Measurements from ENCODE around the gene GPR78. TPM values are rescaled to one million over a fixed set of nuclear protein-coding genes. Genes with fewer than 3 reads are reported as not detected.

GPR78 gene
- total RNA-seq, 1 donor from 2014 or later, result 0.15 TPM

GRCh38 chr4:8602686-8603430 lies 22.7 kb downstream of the GPR78 start:
- peaks cover 4% of the 10 kb centered on the region for H3K27me3 Mint-ChIP-seq (ENCODE audit: low read depth)
- peaks cover 9% of the 10 kb centered on the region for H3K4me1 Mint-ChIP-seq (ENCODE audit: low read depth)
- no peaks in the 10 kb centered on the region for H3K9me3 Mint-ChIP-seq (ENCODE audit: low read depth)
- DNase-seq (ENCODE audit: low spot score), result no peak
- TF ChIP-seq CTCF (IDR thresholded peaks at IDR 0.05), result no peak
- H3K27ac Mint-ChIP-seq (ENCODE audit: unreplicated experiment), result no peak overlapping the region
- no peak overlapping the region for H3K4me3 Mint-ChIP-seq (ENCODE audit: unreplicated experiment)
- H3K36me3 Mint-ChIP-seq (ENCODE audit: low read depth), result no peaks in the 10 kb centered on the region

DNA sequence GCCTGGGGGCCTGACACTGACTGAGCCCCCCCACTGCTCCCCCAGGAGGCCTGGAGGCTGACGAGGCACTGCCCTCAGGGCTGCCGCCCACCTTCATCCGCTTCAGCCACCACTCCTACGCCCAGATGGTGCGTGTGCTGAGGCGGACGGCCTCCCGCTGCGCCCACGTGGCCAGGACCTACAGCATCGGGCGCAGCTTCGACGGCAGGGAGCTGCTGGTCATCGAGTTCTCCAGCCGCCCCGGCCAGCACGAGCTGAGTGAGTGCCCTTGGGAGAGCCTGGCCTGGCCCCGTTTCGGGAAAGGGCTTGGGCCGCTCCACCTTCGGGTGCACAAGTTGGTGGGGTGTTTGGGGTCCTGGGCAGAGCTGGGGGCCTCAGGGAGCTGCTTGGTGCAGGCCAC lies 23.7 kb downstream of the GPR78 start:
- H3K4me1 Mint-ChIP-seq (ENCODE audit: low read depth), result peaks cover 9% of the 10 kb centered on the region
- no peaks in the 10 kb centered on the region for H3K9me3 Mint-ChIP-seq (ENCODE audit: low read depth)
- H3K4me3 Mint-ChIP-seq (ENCODE audit: unreplicated experiment), result no peak overlapping the region
- H3K36me3 Mint-ChIP-seq (ENCODE audit: low read depth), result peaks cover under 1% of the 10 kb centered on the region
- no peak overlapping the region for H3K27ac Mint-ChIP-seq (ENCODE audit: unreplicated experiment)
- TF ChIP-seq CTCF (IDR thresholded peaks at IDR 0.05), result no peak
- peaks cover 7% of the 10 kb centered on the region for H3K27me3 Mint-ChIP-seq (ENCODE audit: low read depth)
- DNase-seq (ENCODE audit: low spot score), result no peak

DNA sequence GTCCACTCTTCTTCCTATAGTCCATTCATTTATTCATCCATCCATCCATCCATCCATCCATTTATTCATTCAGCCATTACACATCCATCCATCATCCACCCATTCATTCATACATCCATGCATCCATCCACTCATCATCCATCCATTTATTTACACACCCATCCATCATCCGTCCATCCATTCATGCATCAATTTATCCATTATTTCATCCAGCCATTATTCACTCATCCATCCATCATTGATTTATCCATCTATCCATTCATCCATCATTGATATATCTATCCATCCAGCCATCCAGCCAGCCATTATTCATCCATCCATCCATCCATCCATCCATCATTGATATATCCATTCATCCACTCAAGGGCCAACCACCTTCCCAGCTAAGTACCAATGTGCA lies 25.1 kb downstream of the GPR78 start:
- Mint-ChIP-seq H3K4me3 (ENCODE audit: unreplicated experiment) (no peak overlapping the region), H3K27me3 (ENCODE audit: low read depth) (peaks cover 11% of the 10 kb centered on the region)

DNA sequence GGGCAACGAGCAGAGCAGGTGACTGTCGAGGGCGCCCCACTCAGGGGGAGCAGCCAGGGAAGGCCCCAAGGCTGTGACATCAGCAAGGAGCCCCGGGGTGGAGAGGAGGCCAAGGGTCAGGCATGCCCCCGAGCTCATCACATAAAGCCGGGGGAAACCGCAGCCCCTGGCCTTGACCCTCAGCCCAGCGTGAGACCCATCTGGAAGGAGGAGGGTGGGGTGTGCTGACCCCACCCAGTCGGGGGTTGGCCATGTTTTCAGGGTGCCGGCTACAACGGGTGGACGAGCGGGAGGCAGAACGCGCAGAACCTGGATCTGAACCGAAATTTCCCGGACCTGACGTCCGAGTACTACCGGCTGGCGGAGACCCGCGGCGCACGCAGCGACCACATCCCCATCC lies 26.3 kb downstream of the GPR78 start:
- Mint-ChIP-seq H3K36me3 (ENCODE audit: low read depth) (peaks cover 3% of the 10 kb centered on the region), H3K9me3 (ENCODE audit: low read depth) (no peaks in the 10 kb centered on the region), H3K4me3 (ENCODE audit: unreplicated experiment) (no peak overlapping the region), H3K27me3 (ENCODE audit: low read depth) (peaks cover 15% of the 10 kb centered on the region), H3K27ac (ENCODE audit: unreplicated experiment) (no peak overlapping the region), H3K4me1 (ENCODE audit: low read depth) (no peaks in the 10 kb centered on the region)
- no peak for TF ChIP-seq CTCF (IDR thresholded peaks at IDR 0.05)
- DNase-seq (ENCODE audit: low spot score), result no peak

More for the DNA sequence above, 25.1 kb downstream of the GPR78 start:
- no peak for DNase-seq (ENCODE audit: low spot score)
- no peaks in the 10 kb centered on the region for H3K9me3 Mint-ChIP-seq (ENCODE audit: low read depth)
- no peak overlapping the region for H3K27ac Mint-ChIP-seq (ENCODE audit: unreplicated experiment)
- no peak for TF ChIP-seq CTCF (IDR thresholded peaks at IDR 0.05)
- H3K4me1 Mint-ChIP-seq (ENCODE audit: low read depth), result no peaks in the 10 kb centered on the region
- peaks cover 3% of the 10 kb centered on the region for H3K36me3 Mint-ChIP-seq (ENCODE audit: low read depth)

GRCh38 chr4:8606966-8607365 lies 26.8 kb downstream of the GPR78 start:
- H3K9me3 Mint-ChIP-seq (ENCODE audit: low read depth), result no peaks in the 10 kb centered on the region
- peaks cover 3% of the 10 kb centered on the region for H3K36me3 Mint-ChIP-seq (ENCODE audit: low read depth)
- TF ChIP-seq CTCF (IDR thresholded peaks at IDR 0.05), result no peak
- H3K4me3 Mint-ChIP-seq (ENCODE audit: unreplicated experiment), result no peak overlapping the region
- H3K27ac Mint-ChIP-seq (ENCODE audit: unreplicated experiment), result no peak overlapping the region
- no peak for DNase-seq (ENCODE audit: low spot score)
- H3K27me3 Mint-ChIP-seq (ENCODE audit: low read depth), result peaks cover 18% of the 10 kb centered on the region
- H3K4me1 Mint-ChIP-seq (ENCODE audit: low read depth), result no peaks in the 10 kb centered on the region

Data from chondrocyte (in vitro differentiated cells).